HEK293 (cell line): ENCODE measurements around the gene BTBD19.

ENCODE experiments used
- BCL11A ChIP-seq: fragments of 450-650 bp; formaldehyde crosslinking; IDR thresholded peaks from 2 replicates; pipeline ENCODE4 v1.5.1; 2016; ENCODE audit warnings: low read depth, missing biosample characterization, missing genetic modification characterization
- BCL11B ChIP-seq: fragments of 450-650 bp; formaldehyde crosslinking; IDR thresholded peaks from 2 replicates; pipeline ENCODE4 v1.5.1; 2016; ENCODE audit warnings: low read depth, missing biosample characterization, missing genetic modification characterization
- KLF1 ChIP-seq: fragments of 450-650 bp; formaldehyde crosslinking; IDR thresholded peaks from 2 replicates; pipeline ENCODE4 v1.5.1; 2016; ENCODE audit warnings: missing biosample characterization, missing genetic modification characterization
- KLF16 ChIP-seq: fragments of 450-650 bp; formaldehyde crosslinking; IDR thresholded peaks from 2 replicates; pipeline ENCODE4 v1.5.1; 2017; ENCODE audit warnings: missing biosample characterization, missing genetic modification characterization
- KLF7 ChIP-seq: fragments of 450-650 bp; formaldehyde crosslinking; IDR thresholded peaks from 2 replicates; pipeline ENCODE4 v1.5.1; 2016; ENCODE audit warnings: missing biosample characterization, missing genetic modification characterization, borderline replicate concordance
- MYNN ChIP-seq: fragments of 450-650 bp; formaldehyde crosslinking; IDR thresholded peaks from 2 replicates; pipeline ENCODE4 v1.5.1; 2016; ENCODE audit warnings: missing biosample characterization, missing genetic modification characterization, borderline replicate concordance
- SETDB1 ChIP-seq: IDR thresholded peaks from one replicate; pipeline ENCODE4 v1.6.1; 2017; ENCODE audit warnings: mild to moderate bottlenecking, low read length, moderate library complexity, mixed read lengths; ENCODE audit not compliant: insufficient read length
- ZBTB48 ChIP-seq: fragments of 450-650 bp; formaldehyde crosslinking; IDR thresholded peaks from 2 replicates; pipeline ENCODE4 v1.5.1; 2016; ENCODE audit warnings: missing biosample characterization, missing genetic modification characterization
- ZFP69B ChIP-seq: fragments of 450-650 bp; formaldehyde crosslinking; IDR thresholded peaks from 2 replicates; pipeline ENCODE4 v1.5.1; 2016; ENCODE audit warnings: missing biosample characterization, missing genetic modification characterization
- ZNF16 ChIP-seq: fragments of 450-650 bp; formaldehyde crosslinking; IDR thresholded peaks from 2 replicates; pipeline ENCODE4 v1.5.1; 2016; ENCODE audit warnings: low read depth, missing biosample characterization, missing genetic modification characterization
- ZNF184 ChIP-seq: fragments of 450-650 bp; IDR thresholded peaks from 2 replicates; pipeline ENCODE4 v1.5.1; 2018; ENCODE audit warnings: missing biosample characterization, mild to moderate bottlenecking, missing genetic modification characterization
- ZNF302 ChIP-seq: fragments of 450-650 bp; formaldehyde crosslinking; IDR thresholded peaks from 2 replicates; pipeline ENCODE4 v1.5.1; 2016; ENCODE audit warnings: missing biosample characterization, missing genetic modification characterization, low read depth
- ZNF311 ChIP-seq: fragments of 450-650 bp; formaldehyde crosslinking; IDR thresholded peaks from 2 replicates; pipeline ENCODE4 v1.5.1; 2017; ENCODE audit warnings: missing biosample characterization, missing genetic modification characterization, borderline replicate concordance
- ZNF394 ChIP-seq: fragments of 450-650 bp; formaldehyde crosslinking; IDR thresholded peaks from 2 replicates; pipeline ENCODE4 v1.5.1; 2016; ENCODE audit warnings: missing biosample characterization, missing genetic modification characterization, mild to moderate bottlenecking, moderate library complexity, borderline replicate concordance
- ZNF416 ChIP-seq: fragments of 450-650 bp; formaldehyde crosslinking; IDR thresholded peaks from 2 replicates; pipeline ENCODE4 v1.5.1; 2016; ENCODE audit warnings: missing biosample characterization, missing genetic modification characterization
- ZNF555 ChIP-seq: fragments of 450-650 bp; formaldehyde crosslinking; conservative IDR thresholded peaks from 2 replicates; pipeline ENCODE4 v1.5.1; 2017; ENCODE audit warnings: missing biosample characterization, mild to moderate bottlenecking, missing genetic modification characterization, inconsistent platforms
- ZNF561 ChIP-seq: fragments of 450-650 bp; IDR thresholded peaks from 2 replicates; pipeline ENCODE4 v1.5.1; 2018; ENCODE audit warnings: missing biosample characterization, missing genetic modification characterization, borderline replicate concordance
- ZNF585B ChIP-seq: fragments of 450-650 bp; formaldehyde crosslinking; IDR thresholded peaks from 2 replicates; pipeline ENCODE4 v1.5.1; 2016; ENCODE audit warnings: missing biosample characterization, missing genetic modification characterization
- ZNF610 ChIP-seq: fragments of 450-650 bp; formaldehyde crosslinking; IDR thresholded peaks from 2 replicates; pipeline ENCODE4 v1.5.1; 2016; ENCODE audit warnings: missing biosample characterization, missing genetic modification characterization, borderline replicate concordance
- ZNF654 ChIP-seq: fragments of 450-650 bp; formaldehyde crosslinking; IDR thresholded peaks from 2 replicates; pipeline ENCODE4 v1.5.1; 2016; ENCODE audit warnings: low read depth, missing biosample characterization, missing genetic modification characterization
- ZNF76 ChIP-seq: fragments of 450-650 bp; formaldehyde crosslinking; IDR thresholded peaks from 2 replicates; pipeline ENCODE4; 2016; ENCODE audit warnings: low read depth, missing biosample characterization, missing genetic modification characterization, borderline replicate concordance
- ZNF768 ChIP-seq: fragments of 450-650 bp; formaldehyde crosslinking; IDR thresholded peaks from 2 replicates; pipeline ENCODE4 v1.5.1; 2018; ENCODE audit warnings: missing biosample characterization, mild to moderate bottlenecking, missing genetic modification characterization
- ZSCAN23 ChIP-seq: fragments of 450-650 bp; formaldehyde crosslinking; IDR thresholded peaks from 2 replicates; pipeline ENCODE4 v1.5.1; 2016; ENCODE audit warnings: missing biosample characterization, missing genetic modification characterization
- TF ChIP-seq, protein P1 (sequence below): fragments of 450-650 bp; formaldehyde crosslinking; IDR thresholded peaks from 2 replicates; pipeline ENCODE4 v1.5.1; 2016; ENCODE audit warnings: missing biosample characterization, missing genetic modification characterization
- TF ChIP-seq, protein P2 (sequence below): fragments of 450-650 bp; formaldehyde crosslinking; IDR thresholded peaks from 2 replicates; pipeline ENCODE4 v1.5.1; 2016; ENCODE audit warnings: missing biosample characterization, missing genetic modification characterization
- TF ChIP-seq, protein P3 (sequence below): fragments of 450-650 bp; formaldehyde crosslinking; IDR thresholded peaks from 2 replicates; pipeline ENCODE4 v1.5.1; 2016; ENCODE audit warnings: missing biosample characterization, missing genetic modification characterization
- TF ChIP-seq, protein P4 (sequence below): fragments of 450-650 bp; formaldehyde crosslinking; IDR thresholded peaks from 2 replicates; pipeline ENCODE4 v1.5.1; 2017; ENCODE audit warnings: missing biosample characterization, missing genetic modification characterization
- TF ChIP-seq, protein P5 (sequence below): fragments of 450-650 bp; formaldehyde crosslinking; IDR thresholded peaks from 2 replicates; pipeline ENCODE4 v1.5.1; 2016; ENCODE audit warnings: missing biosample characterization, missing genetic modification characterization
- TF ChIP-seq, protein P6 (sequence below): sonication (generic); formaldehyde crosslinking; IDR thresholded peaks from 2 replicates; pipeline ENCODE4 v1.8.1; 2022; ENCODE audit warnings: mild to moderate bottlenecking, moderate library complexity, missing genetic modification reagents

Gene BTBD19

DNA sequence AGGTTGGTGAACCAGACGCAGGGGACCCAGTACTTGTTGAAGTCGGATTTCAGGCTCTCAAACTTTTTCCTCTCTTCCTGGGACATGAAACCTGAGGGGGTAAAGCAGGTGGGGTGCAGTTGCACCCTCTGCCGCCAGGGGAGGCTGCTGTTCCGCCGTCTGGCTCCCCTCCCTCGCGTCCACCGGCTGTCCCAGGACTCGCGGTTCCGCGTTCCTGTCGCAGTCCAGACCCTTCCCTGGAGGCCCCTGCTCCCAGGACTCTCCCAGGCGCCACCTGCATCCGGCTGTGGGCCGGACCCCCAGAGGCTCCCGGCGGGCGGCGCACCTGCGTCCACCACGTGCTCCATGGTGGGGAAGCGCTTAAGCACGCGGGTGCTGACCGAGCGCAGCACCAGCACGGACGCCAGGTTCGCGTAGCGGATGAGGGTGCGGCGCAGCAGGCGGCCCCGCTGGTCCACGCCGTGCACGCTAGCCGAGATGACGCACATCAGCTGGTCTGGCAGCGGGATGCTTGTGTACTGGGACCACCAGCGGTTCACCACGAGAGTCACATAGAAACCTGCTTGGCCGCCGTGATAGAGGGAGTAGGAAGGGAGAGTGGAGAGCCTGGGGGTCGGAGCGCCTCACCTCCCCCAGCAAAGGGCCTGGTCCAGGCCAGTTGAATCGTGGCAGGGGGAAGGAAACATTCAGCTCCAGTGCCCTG lies 22.0 kb upstream of the BTBD19 start (continued):
- TF ChIP-seq, protein P1, sequence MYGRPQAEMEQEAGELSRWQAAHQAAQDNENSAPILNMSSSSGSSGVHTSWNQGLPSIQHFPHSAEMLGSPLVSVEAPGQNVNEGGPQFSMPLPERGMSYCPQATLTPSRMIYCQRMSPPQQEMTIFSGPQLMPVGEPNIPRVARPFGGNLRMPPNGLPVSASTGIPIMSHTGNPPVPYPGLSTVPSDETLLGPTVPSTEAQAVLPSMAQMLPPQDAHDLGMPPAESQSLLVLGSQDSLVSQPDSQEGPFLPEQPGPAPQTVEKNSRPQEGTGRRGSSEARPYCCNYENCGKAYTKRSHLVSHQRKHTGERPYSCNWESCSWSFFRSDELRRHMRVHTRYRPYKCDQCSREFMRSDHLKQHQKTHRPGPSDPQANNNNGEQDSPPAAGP, result peak; percentile 72; the same call in 1 of the 2 replicates
- TF ChIP-seq, protein P2, sequence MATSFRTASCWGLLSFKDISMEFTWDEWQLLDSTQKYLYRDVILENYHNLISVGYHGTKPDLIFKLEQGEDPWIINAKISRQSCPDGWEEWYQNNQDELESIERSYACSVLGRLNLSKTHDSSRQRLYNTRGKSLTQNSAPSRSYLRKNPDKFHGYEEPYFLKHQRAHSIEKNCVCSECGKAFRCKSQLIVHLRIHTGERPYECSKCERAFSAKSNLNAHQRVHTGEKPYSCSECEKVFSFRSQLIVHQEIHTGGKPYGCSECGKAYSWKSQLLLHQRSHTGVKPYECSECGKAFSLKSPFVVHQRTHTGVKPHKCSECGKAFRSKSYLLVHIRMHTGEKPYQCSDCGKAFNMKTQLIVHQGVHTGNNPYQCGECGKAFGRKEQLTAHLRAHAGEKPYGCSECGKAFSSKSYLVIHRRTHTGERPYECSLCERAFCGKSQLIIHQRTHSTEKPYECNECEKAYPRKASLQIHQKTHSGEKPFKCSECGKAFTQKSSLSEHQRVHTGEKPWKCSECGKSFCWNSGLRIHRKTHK (tag by site-specific recombination), result no peak
- TF ChIP-seq ZSCAN23 (tag by site-specific recombination), result no peak
- TF ChIP-seq MYNN (tag by site-specific recombination), result peak; percentile 32; the same call in 1 of the 2 replicates
- no peak for TF ChIP-seq ZNF555 (tag by site-specific recombination)
- TF ChIP-seq ZBTB48 (tag by site-specific recombination), result peak; percentile 77
- peak; percentile 80; the same call in 1 of the 2 replicates for TF ChIP-seq ZNF561 (tag by site-specific recombination)
- peak; percentile 58 for TF ChIP-seq KLF16 (tag by site-specific recombination)
- peak; percentile 92 for TF ChIP-seq ZNF76 (tag by site-specific recombination)
- no peak for TF ChIP-seq ZNF585B (tag by site-specific recombination)
- TF ChIP-seq, protein P3, sequence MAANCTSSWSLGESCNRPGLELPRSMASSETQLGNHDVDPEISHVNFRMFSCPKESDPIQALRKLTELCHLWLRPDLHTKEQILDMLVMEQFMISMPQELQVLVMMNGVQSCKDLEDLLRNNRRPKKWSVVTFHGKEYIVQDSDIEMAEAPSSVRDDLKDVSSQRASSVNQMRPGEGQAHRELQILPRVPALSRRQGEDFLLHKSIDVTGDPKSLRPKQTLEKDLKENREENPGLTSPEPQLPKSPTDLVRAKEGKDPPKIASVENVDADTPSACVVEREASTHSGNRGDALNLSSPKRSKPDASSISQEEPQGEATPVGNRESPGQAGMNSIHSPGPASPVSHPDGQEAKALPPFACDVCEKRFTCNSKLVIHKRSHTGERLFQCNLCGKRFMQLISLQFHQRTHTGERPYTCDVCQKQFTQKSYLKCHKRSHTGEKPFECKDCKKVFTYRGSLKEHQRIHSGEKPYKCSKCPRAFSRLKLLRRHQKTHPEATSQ (tag by site-specific recombination), result 0 out of 2 replicates have a peak, but pooled peaks have one; percentile 28
- TF ChIP-seq BCL11B, result peak; percentile 65; the same call in 1 of the 2 replicates
- peak; percentile 13 for TF ChIP-seq SETDB1
- no peak for TF ChIP-seq ZNF416 (tag by site-specific recombination)
- peak; percentile 76; the same call in 1 of the 2 replicates for TF ChIP-seq ZFP69B (tag by site-specific recombination)
- no peak for TF ChIP-seq ZNF302
- TF ChIP-seq, protein P4, sequence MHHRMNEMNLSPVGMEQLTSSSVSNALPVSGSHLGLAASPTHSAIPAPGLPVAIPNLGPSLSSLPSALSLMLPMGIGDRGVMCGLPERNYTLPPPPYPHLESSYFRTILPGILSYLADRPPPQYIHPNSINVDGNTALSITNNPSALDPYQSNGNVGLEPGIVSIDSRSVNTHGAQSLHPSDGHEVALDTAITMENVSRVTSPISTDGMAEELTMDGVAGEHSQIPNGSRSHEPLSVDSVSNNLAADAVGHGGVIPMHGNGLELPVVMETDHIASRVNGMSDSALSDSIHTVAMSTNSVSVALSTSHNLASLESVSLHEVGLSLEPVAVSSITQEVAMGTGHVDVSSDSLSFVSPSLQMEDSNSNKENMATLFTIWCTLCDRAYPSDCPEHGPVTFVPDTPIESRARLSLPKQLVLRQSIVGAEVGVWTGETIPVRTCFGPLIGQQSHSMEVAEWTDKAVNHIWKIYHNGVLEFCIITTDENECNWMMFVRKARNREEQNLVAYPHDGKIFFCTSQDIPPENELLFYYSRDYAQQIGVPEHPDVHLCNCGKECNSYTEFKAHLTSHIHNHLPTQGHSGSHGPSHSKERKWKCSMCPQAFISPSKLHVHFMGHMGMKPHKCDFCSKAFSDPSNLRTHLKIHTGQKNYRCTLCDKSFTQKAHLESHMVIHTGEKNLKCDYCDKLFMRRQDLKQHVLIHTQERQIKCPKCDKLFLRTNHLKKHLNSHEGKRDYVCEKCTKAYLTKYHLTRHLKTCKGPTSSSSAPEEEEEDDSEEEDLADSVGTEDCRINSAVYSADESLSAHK, result no peak
- peak; percentile 46 for TF ChIP-seq ZNF654
- TF ChIP-seq, protein P5, sequence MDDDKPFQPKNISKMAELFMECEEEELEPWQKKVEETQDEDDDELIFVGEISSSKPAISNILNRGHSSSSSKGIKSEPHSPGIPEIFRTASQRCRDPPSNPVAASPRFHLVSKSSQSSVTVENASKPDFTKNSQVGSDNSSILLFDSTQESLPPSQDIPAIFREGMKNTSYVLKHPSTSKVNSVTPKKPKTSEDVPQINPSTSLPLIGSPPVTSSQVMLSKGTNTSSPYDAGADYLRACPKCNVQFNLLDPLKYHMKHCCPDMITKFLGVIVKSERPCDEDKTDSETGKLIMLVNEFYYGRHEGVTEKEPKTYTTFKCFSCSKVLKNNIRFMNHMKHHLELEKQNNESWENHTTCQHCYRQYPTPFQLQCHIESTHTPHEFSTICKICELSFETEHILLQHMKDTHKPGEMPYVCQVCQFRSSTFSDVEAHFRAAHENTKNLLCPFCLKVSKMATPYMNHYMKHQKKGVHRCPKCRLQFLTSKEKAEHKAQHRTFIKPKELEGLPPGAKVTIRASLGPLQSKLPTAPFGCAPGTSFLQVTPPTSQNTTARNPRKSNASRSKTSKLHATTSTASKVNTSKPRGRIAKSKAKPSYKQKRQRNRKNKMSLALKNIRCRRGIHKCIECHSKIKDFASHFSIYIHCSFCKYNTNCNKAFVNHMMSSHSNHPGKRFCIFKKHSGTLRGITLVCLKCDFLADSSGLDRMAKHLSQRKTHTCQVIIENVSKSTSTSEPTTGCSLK (tag by site-specific recombination), result no peak
- peak; percentile 56; the same call in 1 of the 2 replicates for TF ChIP-seq ZNF394 (tag by site-specific recombination)
- no peak for TF ChIP-seq ZNF768
- TF ChIP-seq, protein P6, sequence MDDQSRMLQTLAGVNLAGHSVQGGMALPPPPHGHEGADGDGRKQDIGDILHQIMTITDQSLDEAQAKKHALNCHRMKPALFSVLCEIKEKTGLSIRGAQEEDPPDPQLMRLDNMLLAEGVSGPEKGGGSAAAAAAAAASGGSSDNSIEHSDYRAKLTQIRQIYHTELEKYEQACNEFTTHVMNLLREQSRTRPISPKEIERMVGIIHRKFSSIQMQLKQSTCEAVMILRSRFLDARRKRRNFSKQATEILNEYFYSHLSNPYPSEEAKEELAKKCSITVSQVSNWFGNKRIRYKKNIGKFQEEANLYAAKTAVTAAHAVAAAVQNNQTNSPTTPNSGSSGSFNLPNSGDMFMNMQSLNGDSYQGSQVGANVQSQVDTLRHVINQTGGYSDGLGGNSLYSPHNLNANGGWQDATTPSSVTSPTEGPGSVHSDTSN (CRISPR knock-in tag), result peak; percentile 71; the same call in 1 of the 2 replicates
- TF ChIP-seq ZNF184 (tag by site-specific recombination), result no peak
- no peak for TF ChIP-seq KLF7 (tag by site-specific recombination)
- TF ChIP-seq ZNF610 (tag by site-specific recombination), result 0 out of 2 replicates have a peak, but pooled peaks have one; percentile 20
- peak; percentile 45 for TF ChIP-seq KLF1 (tag by site-specific recombination)
- TF ChIP-seq BCL11A (tag by site-specific recombination), result 0 out of 2 replicates have a peak, but pooled peaks have one; percentile 26
- no peak for TF ChIP-seq ZNF16 (tag by site-specific recombination)
- TF ChIP-seq ZNF311 (tag by site-specific recombination), result no peak
